Small intestine (tissue), 7 donors: Measurements from ENCODE around the gene NXPE3. TPM values are rescaled to one million over a fixed set of nuclear protein-coding genes. Genes with fewer than 3 reads are reported as not detected.

ENCODE experiments used
- DNase-seq, 2 donors: peaks; one replicate each; pipeline versions ENCODE4 v3.0.0 to v3.0.0-alpha.2; 2013
- FAIRE-seq: peaks from 2 replicates; lab custom pipeline; 2012; peaks lifted over from hg19 to GRCh38; lab: Jason Lieb, UNC
- H3K27ac ChIP-seq, 3 donors: one replicate each; pipeline ENCODE4 v1.5.1; 2013; ENCODE audit warnings: low read length in 2 of 3, mild to moderate bottlenecking in 2 of 3, control low read depth in 1 of 3, inconsistent platforms in 1 of 3, low read depth in 1 of 3, moderate library complexity in 1 of 3
- H3K27me3 ChIP-seq, 3 donors: one replicate each; pipeline ENCODE4 v1.6.1; 2013; ENCODE audit warnings: low read length in 3 of 3, inconsistent platforms in 1 of 3; ENCODE audit not compliant: control insufficient read depth in 3 of 3, insufficient read depth in 3 of 3
- H3K36me3 ChIP-seq, 3 donors: one replicate each; pipeline ENCODE4 v1.6.1; 2013; ENCODE audit warnings: low read length in 3 of 3, inconsistent platforms in 1 of 3, low read depth in 1 of 3, mild to moderate bottlenecking in 1 of 3, moderate library complexity in 1 of 3; ENCODE audit not compliant: control insufficient read depth in 3 of 3, insufficient read depth in 2 of 3
- H3K4me1 ChIP-seq, 3 donors: one replicate each; pipeline ENCODE4 v1.6.1; 2013; ENCODE audit warnings: low read length in 2 of 3, inconsistent platforms in 1 of 3, low read depth in 1 of 3, mild to moderate bottlenecking in 1 of 3, moderate library complexity in 1 of 3; ENCODE audit not compliant: control insufficient read depth in 3 of 3, insufficient read depth in 2 of 3
- H3K4me3 ChIP-seq, 3 donors: one replicate each; pipeline ENCODE4 v1.5.1; 2013; ENCODE audit warnings: low read length in 3 of 3, control low read depth in 1 of 3, inconsistent platforms in 1 of 3, low read depth in 1 of 3, mild to moderate bottlenecking in 1 of 3, moderate library complexity in 1 of 3
- H3K9me3 ChIP-seq, 2 donors: one replicate each; pipeline ENCODE4 v1.6.1; 2013; ENCODE audit warnings: low read depth in 1 of 2, low read length in 1 of 2; ENCODE audit not compliant: control insufficient read depth in 2 of 2, insufficient read depth in 1 of 2
- WGBS, 3 donors: extraction: QIAGEN DNeasy Blood & Tissue Kit; methylation state at CpG; one replicate each; pipeline ENCODE4 v1.1.7; 2013; 5-methylcytosine and 5-hydroxymethylcytosine counted together
- polyA plus RNA-seq, 4 donors: library from polyadenylated mRNA; stranded (reverse) in 3 of 4; unstranded in 1 of 4; fragments of 200-250 nt in 3 of 4; fragments of 120-200 nt in 1 of 4; gene quantifications; one replicate each; pipeline versions ENCODE4 v1.2.1 to v1.2.3, GENCODE V29; 2013
- donor health status: healthy with polysubstance abuse.
- donor health status: control.
- donor health status: control.
- donor health status: Bipolar disorder and iron deficiency.
- donor health status: healthy.

The NXPE3 gene
- polyA plus RNA-seq, 4 donors: 0.45 to 5.4 (median 1.5) TPM

- H3K27ac ChIP-seq: peak overlapping the region; percentile 95 to 99 (median 97)
- peak overlapping the region; percentile 77 to 99 (median 96) for H3K4me3 ChIP-seq
- no peaks in the 10 kb centered on the region for H3K27me3 ChIP-seq
- H3K36me3 ChIP-seq: peaks cover 3 to 18% (median 12%) of the 10 kb centered on the region in 3 donors
- WGBS, 3 donors: 0% methylated on average over 60 to 67 of the region's 67 CpGs
- peaks cover 8 to 29% (median 12%) of the 10 kb centered on the region in 3 donors for H3K4me1 ChIP-seq
- no peaks in the 10 kb centered on the region for H3K9me3 ChIP-seq
- FAIRE-seq (no peak), DNase-seq (peak in 1 of 2 donors; percentile 40)
These were observed 70.8 kb downstream of the NXPE3 start for GRCh38 chr3:101849714-101850245.

- WGBS, 3 donors: 0 to 1% (median 1%) methylated on average over 19 of the region's 19 CpGs
- Histone ChIP-seq H3K27me3 (no peaks in the 10 kb centered on the region), H3K4me1 (peaks cover 8 to 29% (median 12%) of the 10 kb centered on the region in 3 donors), H3K9me3 (no peaks in the 10 kb centered on the region), H3K36me3 (peaks cover 6 to 22% (median 18%) of the 10 kb centered on the region in 3 donors), H3K4me3 (peak overlapping the region; percentile 77 to 99 (median 96)), H3K27ac (peak overlapping the region; percentile 95 to 99 (median 97))
- no peak for FAIRE-seq
- peak; percentile 40 to 45 for DNase-seq
These were observed 71.4 kb downstream of the NXPE3 start for GRCh38 chr3:101850246-101851051.

- DNase-seq (peak; percentile 23 to 28), FAIRE-seq (peak; percentile 19)
- Histone ChIP-seq H3K27me3 (no peaks in the 10 kb centered on the region), H3K4me1 (peaks cover 8 to 26% (median 12%) of the 10 kb centered on the region in 3 donors), H3K4me3 (peak overlapping the region; percentile 77 to 99 (median 96)), H3K27ac (peak overlapping the region; percentile 81 to 99 (median 95)), H3K9me3 (no peaks in the 10 kb centered on the region), H3K36me3 (peaks cover 8 to 30% (median 21%) of the 10 kb centered on the region in 3 donors)
- WGBS, 3 donors: 6 to 23% (median 6%) methylated on average over 5 of the region's 5 CpGs
These were observed 72.2 kb downstream of the NXPE3 start for GRCh38 chr3:101851072-101851770.

GRCh38 chr3:101851850-101852714, 73.1 kb downstream of the NXPE3 start:
- Histone ChIP-seq H3K9me3 (no peaks in the 10 kb centered on the region), H3K4me1 (peaks cover 8 to 19% (median 12%) of the 10 kb centered on the region in 3 donors)
- FAIRE-seq: peak; percentile 39

GRCh38 chr3:101852983-101853840, 74.2 kb downstream of the NXPE3 start:
- 20 to 71% (median 44%) methylated on average over 8 of the region's 8 CpGs for WGBS, 3 donors
- H3K36me3 ChIP-seq: peaks cover 12 to 38% (median 29%) of the 10 kb centered on the region in 3 donors
- peak in 1 of 2 donors; percentile 44 for DNase-seq
- H3K4me1 ChIP-seq: peaks cover 0 to 12% (median 9%) of the 10 kb centered on the region in 3 donors
- peak overlapping the region; percentile 51 to 95 (median 61) for H3K27ac ChIP-seq
- no peak for FAIRE-seq
- peak overlapping the region in 2 of 3 donors; percentile 41 to 77 for H3K4me3 ChIP-seq
- H3K9me3 ChIP-seq: no peaks in the 10 kb centered on the region
- H3K27me3 ChIP-seq: no peaks in the 10 kb centered on the region

More at GRCh38 chr3:101851850-101852714, 73.1 kb downstream of the NXPE3 start:
- Histone ChIP-seq H3K4me3 (peak overlapping the region; percentile 39 to 99 (median 77)), H3K27me3 (no peaks in the 10 kb centered on the region), H3K27ac (peak overlapping the region; percentile 57 to 95 (median 81)), H3K36me3 (peaks cover 8 to 34% (median 24%) of the 10 kb centered on the region in 3 donors)
- peak; percentile 62 to 67 for DNase-seq
- 9 to 44% (median 24%) methylated on average over 6 of the region's 6 CpGs for WGBS, 3 donors

- Histone ChIP-seq H3K4me1 (peaks cover 0 to 11% (median 9%) of the 10 kb centered on the region in 3 donors), H3K27me3 (no peaks in the 10 kb centered on the region), H3K36me3 (peaks cover 12 to 38% (median 33%) of the 10 kb centered on the region in 3 donors), H3K9me3 (no peaks in the 10 kb centered on the region), H3K27ac (peak overlapping the region in 1 of 3 donors; percentile 95), H3K4me3 (peak overlapping the region in 2 of 3 donors; percentile 41 to 77)
- DNase-seq (no peak), FAIRE-seq (no peak)
- WGBS, 3 donors: 27 to 69% (median 45%) methylated on average over 3 of the region's 3 CpGs
These were observed 75.0 kb downstream of the NXPE3 start for GRCh38 chr3:101853982-101854381.
